Measurements from ENCODE around the gene BIK.

DNA sequence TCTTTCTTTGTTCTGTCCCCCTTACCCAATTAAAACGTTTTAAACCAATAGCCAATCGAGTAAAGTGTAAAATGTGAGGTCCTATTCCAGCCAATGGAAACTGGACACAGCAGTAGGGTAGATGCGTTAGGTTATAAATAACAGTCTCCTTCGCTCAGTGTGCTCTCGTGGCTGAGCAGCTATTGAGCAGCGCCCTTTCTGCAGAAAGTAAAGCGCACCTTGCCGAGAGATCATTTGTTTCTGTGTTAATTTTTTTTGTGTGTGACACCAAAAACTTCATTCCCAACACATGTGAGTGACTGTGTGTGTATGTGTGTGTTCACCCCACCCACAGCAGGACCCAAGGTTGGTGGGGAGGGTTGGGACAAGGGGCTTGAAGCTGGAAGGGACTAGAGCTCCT lies 14.1 kb upstream of the BIK start:
- TF ChIP-seq GATA2 (IDR thresholded peaks at IDR 0.05; ENCODE audit: low read depth, low read length): no peak
- no peak for TF ChIP-seq GATA3 (IDR thresholded peaks at IDR 0.05; ENCODE audit: low read depth, low read length)

All from SH-SY5Y (cell line).